ENCODE measurements around the gene GLUD2. TPM values are rescaled to one million over a fixed set of nuclear protein-coding genes. Genes with fewer than 3 reads are reported as not detected.
A peak's percentile ranks its signal among the peaks of the same experiment; 100 is the strongest.
"Not testable (repeated sequence)": the region's sequence is repeated elsewhere in the genome, so short reads cannot be mapped to it uniquely, and the experiment has no call there.

GLUD2 gene
- 1 to 10 TPM in 1 of 7 donors, under 1 TPM in 6; 0.43 to 1.4 (median 0.60) TPM for total RNA-seq
- polyA plus RNA-seq, result under 1 TPM; 0.22 to 0.83 TPM
- long read RNA-seq, donor 1, result 0 reads
- long read RNA-seq, donor 2, partial matches to known transcripts, result 0 of 1 reads
- long read RNA-seq, donor 2, other reads (novel, unspliced or antisense), result 0 of 1 reads
- long read RNA-seq, donor 3, result 0 reads

DNA sequence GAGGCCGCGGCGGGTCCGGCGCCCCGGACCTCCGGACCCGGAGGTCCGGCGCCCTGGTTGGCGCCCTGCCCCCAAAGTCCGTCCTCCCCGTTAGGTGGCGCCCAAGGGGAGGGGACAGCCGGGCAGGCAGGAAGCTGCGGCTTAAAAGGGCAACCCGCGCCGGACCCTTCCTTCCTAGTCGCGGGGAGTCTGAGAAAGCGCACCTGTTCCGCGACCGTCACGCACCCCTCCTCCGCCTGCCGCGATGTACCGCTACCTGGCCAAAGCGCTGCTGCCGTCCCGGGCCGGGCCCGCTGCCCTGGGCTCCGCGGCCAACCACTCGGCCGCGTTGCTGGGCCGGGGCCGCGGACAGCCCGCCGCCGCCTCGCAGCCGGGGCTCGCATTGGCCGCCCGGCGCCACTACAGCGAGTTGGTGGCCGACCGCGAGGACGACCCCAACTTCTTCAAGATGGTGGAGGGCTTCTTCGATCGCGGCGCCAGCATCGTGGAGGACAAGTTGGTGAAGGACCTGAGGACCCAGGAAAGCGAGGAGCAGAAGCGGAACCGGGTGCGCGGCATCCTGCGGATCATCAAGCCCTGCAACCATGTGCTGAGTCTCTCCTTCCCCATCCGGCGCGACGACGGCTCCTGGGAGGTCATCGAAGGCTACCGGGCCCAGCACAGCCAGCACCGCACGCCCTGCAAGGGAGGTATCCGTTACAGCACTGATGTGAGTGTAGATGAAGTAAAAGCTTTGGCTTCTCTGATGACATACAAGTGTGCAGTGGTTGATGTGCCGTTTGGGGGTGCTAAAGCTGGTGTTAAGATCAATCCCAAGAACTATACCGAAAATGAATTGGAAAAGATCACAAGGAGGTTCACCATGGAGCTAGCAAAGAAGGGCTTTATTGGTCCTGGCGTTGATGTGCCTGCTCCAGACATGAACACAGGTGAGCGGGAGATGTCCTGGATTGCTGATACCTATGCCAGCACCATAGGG, at the start of gene GLUD2:
Gene GLUD2 (plus strand): TSS at position 170 of the 979 bp plus-strand sequence. CDS start 75 bp downstream, at position 245.
- WGBS, 3 donors, result 40 to 53% (median 48%) methylated on average over 44 to 82 of the region's 82 CpGs
- intact Hi-C loops (cut with DNase I); H3K27me3 ChIP-seq; H3K4me3 ChIP-seq; H3K27ac ChIP-seq; H3K9me3 ChIP-seq; H3K36me3 ChIP-seq; H3K4me1 ChIP-seq (ENCODE audit: insufficient read depth): not testable (repeated sequence)
- DNase-seq, result peak in 3 of 5 donors; percentile 11 to 38 (median 15)

DNA sequence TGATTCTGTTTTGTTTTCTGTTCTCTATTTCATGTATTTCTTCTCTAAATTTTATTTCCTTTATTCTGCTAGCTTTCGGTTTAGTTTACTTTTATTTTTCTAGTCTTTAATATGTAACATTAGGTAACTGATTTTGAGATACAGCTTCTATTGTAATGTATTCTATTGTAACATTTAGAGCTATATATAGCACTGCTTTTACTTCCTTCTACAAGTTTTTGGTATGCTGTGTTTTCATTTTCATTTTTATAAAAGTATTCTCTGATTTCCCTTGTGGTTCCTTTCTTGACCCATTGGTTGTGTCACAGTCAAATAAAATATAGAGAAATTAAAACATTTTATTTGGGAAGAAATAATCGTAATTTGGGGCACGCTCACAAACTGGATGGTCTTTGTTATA, 48.0 kb upstream of the GLUD2 start:
- H3K4me1 ChIP-seq (ENCODE audit: insufficient read depth), result no peaks in the 10 kb centered on the region
- TF ChIP-seq EP300 (IDR thresholded peaks at IDR 0.05), result no peak
- TF ChIP-seq, protein P1, sequence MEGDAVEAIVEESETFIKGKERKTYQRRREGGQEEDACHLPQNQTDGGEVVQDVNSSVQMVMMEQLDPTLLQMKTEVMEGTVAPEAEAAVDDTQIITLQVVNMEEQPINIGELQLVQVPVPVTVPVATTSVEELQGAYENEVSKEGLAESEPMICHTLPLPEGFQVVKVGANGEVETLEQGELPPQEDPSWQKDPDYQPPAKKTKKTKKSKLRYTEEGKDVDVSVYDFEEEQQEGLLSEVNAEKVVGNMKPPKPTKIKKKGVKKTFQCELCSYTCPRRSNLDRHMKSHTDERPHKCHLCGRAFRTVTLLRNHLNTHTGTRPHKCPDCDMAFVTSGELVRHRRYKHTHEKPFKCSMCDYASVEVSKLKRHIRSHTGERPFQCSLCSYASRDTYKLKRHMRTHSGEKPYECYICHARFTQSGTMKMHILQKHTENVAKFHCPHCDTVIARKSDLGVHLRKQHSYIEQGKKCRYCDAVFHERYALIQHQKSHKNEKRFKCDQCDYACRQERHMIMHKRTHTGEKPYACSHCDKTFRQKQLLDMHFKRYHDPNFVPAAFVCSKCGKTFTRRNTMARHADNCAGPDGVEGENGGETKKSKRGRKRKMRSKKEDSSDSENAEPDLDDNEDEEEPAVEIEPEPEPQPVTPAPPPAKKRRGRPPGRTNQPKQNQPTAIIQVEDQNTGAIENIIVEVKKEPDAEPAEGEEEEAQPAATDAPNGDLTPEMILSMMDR (IDR thresholded peaks at IDR 0.05), result no peak
- TF ChIP-seq POLR2A (IDR thresholded peaks at IDR 0.05), result no peak
- no peak overlapping the region for H3K4me3 ChIP-seq
- 73 to 78% (median 73%) methylated on average over 3 of the region's 3 CpGs for WGBS, 3 donors
- no peaks in the 10 kb centered on the region for H3K9me3 ChIP-seq
- H3K36me3 ChIP-seq, result no peaks in the 10 kb centered on the region
- intact Hi-C loops (cut with DNase I), result no loop called here
- DNase-seq, result no peak
- H3K27ac ChIP-seq, result no peak overlapping the region
- no peaks in the 10 kb centered on the region for H3K27me3 ChIP-seq

DNA sequence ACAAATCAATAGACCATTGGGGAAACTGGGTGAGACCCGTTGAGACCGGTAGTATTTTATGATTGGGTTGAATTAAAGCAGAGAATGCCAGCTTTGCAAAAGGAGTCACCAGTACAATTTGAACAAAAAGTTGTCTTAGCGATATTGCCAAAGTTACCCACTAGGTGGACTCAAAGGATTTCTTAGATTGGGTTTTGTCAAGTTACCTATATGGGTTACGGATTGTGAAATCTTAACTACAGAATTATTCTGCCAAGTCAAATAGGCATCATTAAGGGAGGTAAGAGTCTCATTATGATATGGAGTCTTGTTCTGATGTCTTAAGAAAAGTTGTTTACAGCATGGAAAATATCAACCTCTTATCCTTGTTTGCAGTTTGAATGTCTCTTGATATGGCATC, 46.8 kb upstream of the GLUD2 start:
- Histone ChIP-seq H3K4me3 (no peak overlapping the region), H3K9me3 (no peaks in the 10 kb centered on the region), H3K36me3 (no peaks in the 10 kb centered on the region), H3K27ac (no peak overlapping the region), H3K27me3 (no peaks in the 10 kb centered on the region), H3K4me1 (ENCODE audit: insufficient read depth) (no peaks in the 10 kb centered on the region)
- DNase-seq, result no peak
- intact Hi-C loops (cut with DNase I), result no loop called here
- 60 to 63% (median 63%) methylated on average over 4 of the region's 4 CpGs for WGBS, 3 donors
- no peak for TF ChIP-seq EP300 (IDR thresholded peaks at IDR 0.05)
- TF ChIP-seq, protein P1 (IDR thresholded peaks at IDR 0.05), result no peak
- no peak for TF ChIP-seq POLR2A (IDR thresholded peaks at IDR 0.05)

DNA sequence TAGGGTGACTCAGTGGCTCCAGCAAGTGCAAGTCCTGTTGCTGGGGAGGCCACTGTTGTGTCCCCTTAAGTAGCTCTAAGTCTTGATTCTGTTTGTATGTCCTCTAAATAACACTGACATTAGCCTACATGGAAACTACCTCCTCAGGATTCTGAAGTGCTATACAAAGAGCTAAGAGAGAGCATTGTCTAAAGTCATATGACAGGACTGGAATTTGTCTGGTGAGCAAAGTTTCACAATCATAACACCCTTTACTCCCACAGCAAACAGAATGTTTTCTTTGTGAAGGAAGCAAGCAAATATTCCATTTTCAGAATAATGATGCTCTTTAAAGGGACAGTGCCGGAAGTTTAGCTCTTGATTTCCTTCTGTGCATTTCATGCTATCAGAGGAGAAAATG, 38.5 kb upstream of the GLUD2 start:
- Histone ChIP-seq H3K36me3 (no peaks in the 10 kb centered on the region), H3K27ac (no peak overlapping the region), H3K27me3 (no peaks in the 10 kb centered on the region), H3K4me1 (ENCODE audit: insufficient read depth) (no peaks in the 10 kb centered on the region), H3K4me3 (no peak overlapping the region), H3K9me3 (no peaks in the 10 kb centered on the region)
- TF ChIP-seq, protein P1 (IDR thresholded peaks at IDR 0.05), result no peak
- TF ChIP-seq EP300 (IDR thresholded peaks at IDR 0.05) (no peak), POLR2A (IDR thresholded peaks at IDR 0.05) (no peak)
- no peak for DNase-seq
- WGBS, 3 donors, result 47 to 66% (median 59%) methylated on average over 1 of the region's 1 CpG
- intact Hi-C loops (cut with DNase I), result no loop called here

DNA sequence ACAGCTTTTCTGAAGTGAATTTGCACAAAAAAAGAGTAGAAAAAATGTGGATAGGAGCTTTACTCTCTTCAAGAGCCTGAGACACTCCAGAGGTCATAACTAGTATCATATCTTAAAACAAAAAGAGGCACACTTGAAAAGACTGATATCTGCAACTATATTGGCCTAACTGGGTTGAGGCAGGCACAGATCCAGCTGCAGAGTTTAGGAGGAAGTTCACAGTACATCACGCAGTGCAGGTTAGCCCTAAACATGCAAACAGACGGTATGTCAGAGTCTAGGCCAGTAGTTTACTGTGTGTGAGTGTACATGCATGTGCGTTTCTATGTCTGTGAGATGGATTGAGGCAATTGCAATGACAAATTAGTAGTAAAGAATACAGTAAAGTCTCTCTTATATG, 37.6 kb upstream of the GLUD2 start:
- 58 to 69% (median 68%) methylated on average over 3 of the region's 3 CpGs for WGBS, 3 donors
- DNase-seq, result no peak

More for the DNA sequence above, 37.6 kb upstream of the GLUD2 start:
- TF ChIP-seq POLR2A (IDR thresholded peaks at IDR 0.05) (no peak), EP300 (IDR thresholded peaks at IDR 0.05) (no peak)
- TF ChIP-seq, protein P1 (IDR thresholded peaks at IDR 0.05), result no peak
- no peak overlapping the region for H3K27ac ChIP-seq
- H3K9me3 ChIP-seq, result no peaks in the 10 kb centered on the region
- H3K4me3 ChIP-seq, result no peak overlapping the region
- H3K36me3 ChIP-seq, result no peaks in the 10 kb centered on the region
- intact Hi-C loops (cut with DNase I), result no loop called here
- H3K27me3 ChIP-seq, result no peaks in the 10 kb centered on the region
- H3K4me1 ChIP-seq (ENCODE audit: insufficient read depth), result no peaks in the 10 kb centered on the region
